Esophagus (tissue), 2 donors: Measurements from ENCODE around the gene SLFN5. TPM values are rescaled to one million over a fixed set of nuclear protein-coding genes. Genes with fewer than 3 reads are reported as not detected.

Experiments used
- H3K27ac ChIP-seq, 2 donors: one replicate each; pipeline ENCODE4 v1.5.1; 2013; ENCODE audit warnings: low read depth in 2 of 2, mild to moderate bottlenecking in 2 of 2, inconsistent platforms in 1 of 2, low read length in 1 of 2, moderate library complexity in 1 of 2
- H3K27me3 ChIP-seq, 2 donors: one replicate each; pipeline ENCODE4 v1.6.1; 2013; ENCODE audit warnings: low read length in 2 of 2, control low read depth in 1 of 2, mild to moderate bottlenecking in 1 of 2; ENCODE audit not compliant: insufficient read depth in 2 of 2, control insufficient read depth in 1 of 2
- H3K36me3 ChIP-seq, 2 donors: one replicate each; pipeline ENCODE4 v1.6.1; 2013; ENCODE audit warnings: low read length in 1 of 2; ENCODE audit not compliant: control insufficient read depth in 2 of 2, insufficient read depth in 2 of 2
- H3K4me1 ChIP-seq, 2 donors: one replicate each; pipeline ENCODE4 v1.6.1; 2013; ENCODE audit warnings: low read length in 1 of 2; ENCODE audit not compliant: control insufficient read depth in 2 of 2, insufficient read depth in 2 of 2
- H3K4me3 ChIP-seq, 2 donors: one replicate each; pipeline ENCODE4 v1.5.1; 2013; ENCODE audit warnings: low read length in 2 of 2, mild to moderate bottlenecking in 2 of 2, low read depth in 1 of 2, moderate library complexity in 1 of 2
- H3K9me3 ChIP-seq, 2 donors: one replicate each; pipeline ENCODE4 v1.6.1; 2013; ENCODE audit warnings: mild to moderate bottlenecking in 2 of 2, low read depth in 1 of 2, low read length in 1 of 2, moderate library complexity in 1 of 2; ENCODE audit not compliant: control insufficient read depth in 2 of 2, insufficient read depth in 1 of 2
- WGBS, 2 donors: extraction: QIAGEN DNeasy Blood & Tissue Kit; methylation state at CpG; one replicate each; pipeline ENCODE4 v1.1.7; 2013; 5-methylcytosine and 5-hydroxymethylcytosine counted together
- polyA plus RNA-seq, 2 donors: library from polyadenylated mRNA; stranded (reverse); fragments of 200-250 nt; gene quantifications; one replicate each; pipeline ENCODE4 v1.2.3, GENCODE V29; 2013
- donor health status: healthy with polysubstance abuse.
- donor health status: Bipolar disorder and iron deficiency.

The SLFN5 gene
- polyA plus RNA-seq, 2 donors = 2.8 to 3.1 TPM

DNA sequence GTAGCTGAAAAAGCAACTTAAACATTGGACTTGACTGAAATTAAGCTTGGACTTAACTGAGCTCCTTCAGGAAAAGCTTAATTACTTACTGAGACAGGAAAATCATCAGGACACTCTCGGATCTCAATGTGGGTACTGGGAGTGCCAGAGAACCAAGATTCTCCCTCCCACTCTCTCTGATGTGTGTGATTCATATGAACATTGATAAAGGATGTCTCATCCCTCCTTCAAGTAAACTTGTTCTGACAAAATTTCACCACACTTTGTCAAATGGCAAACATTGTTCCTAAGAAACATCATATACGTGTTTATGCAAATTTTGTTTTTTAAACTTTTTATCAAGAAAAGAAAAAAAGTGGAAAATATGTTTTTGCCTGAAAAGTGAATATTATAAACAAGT lies 4.1 kb upstream of the SLFN5 start:
- Histone ChIP-seq H3K4me3 (no peak overlapping the region), H3K36me3 (no peaks in the 10 kb centered on the region), H3K27ac (no peak overlapping the region), H3K27me3 (no peaks in the 10 kb centered on the region), H3K4me1 (peaks cover 3 to 5% of the 10 kb centered on the region in 2 donors), H3K9me3 (no peaks in the 10 kb centered on the region)
- 33 to 49% methylated on average over 2 of the region's 2 CpGs for WGBS, 2 donors

DNA sequence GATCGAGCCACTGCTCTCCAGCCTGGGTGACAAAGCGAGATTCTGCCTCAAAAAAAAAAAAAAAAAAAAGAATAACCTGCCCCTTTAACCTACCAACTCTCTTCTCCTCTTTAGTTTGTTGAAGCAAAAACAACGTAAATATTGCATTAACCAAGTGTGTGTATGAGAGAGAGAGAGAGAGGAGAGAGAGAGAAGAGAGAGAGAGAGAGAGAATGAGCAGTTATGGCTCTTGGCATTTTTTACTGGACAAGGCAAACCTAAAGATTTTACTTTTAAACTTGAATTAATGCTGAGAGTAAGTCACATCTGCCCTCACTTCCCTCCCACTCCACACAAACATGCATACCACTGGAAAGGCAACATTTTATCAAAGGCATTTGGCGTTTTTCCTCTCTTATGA lies 3.0 kb upstream of the SLFN5 start:
- H3K27ac ChIP-seq = peak overlapping the region in 1 of 2 donors; percentile 21
- H3K4me3 ChIP-seq = no peak overlapping the region
- H3K27me3 ChIP-seq = no peaks in the 10 kb centered on the region
- no peaks in the 10 kb centered on the region for H3K36me3 ChIP-seq
- peaks cover 3 to 5% of the 10 kb centered on the region in 2 donors for H3K4me1 ChIP-seq
- WGBS, 2 donors = 77 to 85% methylated on average over 4 of the region's 4 CpGs
- H3K9me3 ChIP-seq = no peaks in the 10 kb centered on the region

DNA sequence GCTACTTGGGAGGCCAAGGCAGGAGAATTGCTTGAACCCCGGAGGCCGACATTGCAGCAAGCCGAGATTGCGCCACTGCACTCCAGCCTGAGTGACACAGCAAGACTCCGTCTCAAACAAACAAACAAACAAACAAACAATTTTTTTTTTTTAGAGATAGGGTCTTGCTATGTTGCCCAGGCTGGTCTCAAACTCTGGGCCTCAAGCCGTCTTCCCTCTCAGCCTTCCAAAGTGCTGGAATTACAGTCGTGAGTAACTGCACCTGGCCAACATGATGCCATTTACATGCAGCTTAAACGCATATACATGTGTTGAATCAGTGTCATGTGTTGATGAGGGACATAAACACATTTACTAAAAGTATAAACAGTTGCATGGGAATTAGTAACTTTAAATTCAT lies 2.0 kb upstream of the SLFN5 start:
- H3K36me3 ChIP-seq = no peaks in the 10 kb centered on the region
- no peaks in the 10 kb centered on the region for H3K27me3 ChIP-seq
- H3K4me1 ChIP-seq = peaks cover 3 to 5% of the 10 kb centered on the region in 2 donors
- WGBS, 2 donors = 91 to 93% methylated on average over 8 of the region's 8 CpGs
- no peak overlapping the region for H3K27ac ChIP-seq
- no peak overlapping the region for H3K4me3 ChIP-seq
- H3K9me3 ChIP-seq = no peaks in the 10 kb centered on the region

DNA sequence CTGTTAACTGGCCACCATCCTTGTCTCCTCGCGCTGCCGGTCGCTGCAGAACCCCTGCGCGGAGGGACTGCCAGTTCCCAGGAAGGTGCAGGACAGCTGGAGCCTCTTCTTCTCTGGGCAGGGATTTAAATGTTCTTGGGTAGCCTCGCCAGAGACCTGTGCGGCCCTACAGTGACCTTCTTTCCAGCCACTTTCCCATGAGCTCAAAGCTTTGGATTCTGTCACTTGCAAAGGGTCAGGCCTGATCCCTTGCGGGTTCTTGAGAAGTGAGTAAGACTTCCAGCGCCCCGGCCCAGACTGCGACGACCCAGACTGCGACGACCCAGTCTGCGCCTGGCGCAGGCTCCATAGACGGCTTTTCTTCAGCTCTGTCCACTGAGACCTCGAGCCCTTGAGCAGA lies 1.4 kb upstream of the SLFN5 start:
- 80 to 81% methylated on average over 19 of the region's 19 CpGs for WGBS, 2 donors
- peak overlapping the region; percentile 75 to 94 for H3K4me3 ChIP-seq

DNA sequence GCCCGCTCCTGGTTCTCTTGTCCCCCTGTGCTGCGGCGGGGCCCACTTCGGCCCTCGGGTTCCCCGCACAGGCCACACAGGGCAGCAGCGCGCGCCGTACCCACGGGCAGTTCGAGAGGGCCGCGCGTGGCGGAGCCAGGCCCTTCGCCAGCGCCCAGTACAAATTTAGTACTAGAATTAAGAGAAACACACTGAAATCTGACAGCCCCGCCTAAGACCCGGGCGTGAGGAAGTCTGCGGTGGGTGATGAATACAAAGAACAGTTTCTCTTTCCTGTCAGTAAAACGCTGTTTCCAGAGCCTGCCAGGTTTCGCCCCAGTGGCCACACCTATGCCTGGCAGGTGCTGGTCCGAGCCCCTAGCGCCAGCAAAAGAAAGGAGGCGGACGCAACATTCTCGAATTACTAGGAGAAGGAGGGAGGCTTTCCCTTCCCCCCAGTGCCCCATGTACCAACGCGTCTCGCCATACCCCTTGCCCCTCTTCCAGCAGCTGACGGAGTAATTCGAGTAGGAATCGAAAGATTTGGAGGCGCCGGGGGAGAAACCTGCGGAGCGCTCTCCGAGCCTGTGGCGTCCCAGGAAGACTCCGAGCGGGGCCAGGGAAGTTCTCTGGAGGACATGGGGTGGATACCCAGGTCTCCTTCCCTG lies 591 bp upstream of the SLFN5 start:
- WGBS, 2 donors = 1 to 2% methylated on average over 43 of the region's 43 CpGs
- peaks cover 3 to 5% of the 10 kb centered on the region in 2 donors for H3K4me1 ChIP-seq

More for the DNA sequence above, 1.4 kb upstream of the SLFN5 start:
- H3K36me3 ChIP-seq = no peaks in the 10 kb centered on the region
- H3K4me1 ChIP-seq = peaks cover 3 to 5% of the 10 kb centered on the region in 2 donors
- H3K9me3 ChIP-seq = no peaks in the 10 kb centered on the region
- no peaks in the 10 kb centered on the region for H3K27me3 ChIP-seq
- peak overlapping the region; percentile 15 to 98 for H3K27ac ChIP-seq

DNA sequence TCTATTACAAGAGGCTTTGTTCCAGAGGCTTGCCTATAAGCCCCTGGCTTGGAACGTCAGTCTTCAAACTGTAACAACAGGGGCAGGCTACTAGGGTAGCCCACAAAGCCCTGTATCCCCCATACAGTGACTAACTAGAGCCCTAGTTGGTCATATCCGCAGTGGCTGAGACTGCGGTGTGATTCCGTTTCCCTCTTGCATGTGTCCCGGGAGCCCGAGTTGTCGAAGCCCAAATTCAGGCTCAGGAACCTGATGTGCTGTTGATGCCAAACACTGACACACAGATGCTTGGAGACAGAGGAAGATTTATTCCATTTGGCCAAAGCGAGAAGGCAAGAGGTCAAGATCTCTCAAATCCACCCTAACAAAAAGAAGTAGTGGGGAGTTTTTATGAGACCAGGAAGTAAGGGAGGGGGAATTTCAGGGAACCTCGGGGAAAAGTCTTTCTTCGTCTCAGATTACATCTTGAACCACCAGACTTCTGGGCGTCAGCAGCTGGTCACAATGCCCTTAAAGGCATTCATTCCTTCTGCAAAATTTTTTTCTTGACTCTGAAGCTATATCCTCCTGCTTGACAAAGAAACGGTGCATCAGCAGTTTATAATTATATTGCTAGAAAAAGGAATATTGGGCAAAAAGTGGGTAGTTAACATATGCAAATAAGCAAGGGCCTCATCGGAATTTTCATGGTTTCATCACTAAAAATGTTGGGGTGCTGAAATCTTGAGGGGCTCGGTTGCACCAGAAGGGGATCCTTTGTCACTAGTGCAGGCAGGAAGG lies 879 bp downstream of the SLFN5 start:
- H3K4me1 ChIP-seq = peaks cover 3 to 5% of the 10 kb centered on the region in 2 donors
- H3K36me3 ChIP-seq = no peaks in the 10 kb centered on the region
- H3K4me3 ChIP-seq = peak overlapping the region; percentile 75 to 94
- no peaks in the 10 kb centered on the region for H3K9me3 ChIP-seq
- H3K27ac ChIP-seq = peak overlapping the region; percentile 98 to 100
- H3K27me3 ChIP-seq = no peaks in the 10 kb centered on the region
- WGBS, 2 donors = 2 to 7% methylated on average over 14 of the region's 14 CpGs

More for the DNA sequence above, 591 bp upstream of the SLFN5 start:
- H3K27me3 ChIP-seq = no peaks in the 10 kb centered on the region
- H3K9me3 ChIP-seq = no peaks in the 10 kb centered on the region
- no peaks in the 10 kb centered on the region for H3K36me3 ChIP-seq
- peak overlapping the region; percentile 75 to 94 for H3K4me3 ChIP-seq
- peak overlapping the region; percentile 98 to 100 for H3K27ac ChIP-seq

DNA sequence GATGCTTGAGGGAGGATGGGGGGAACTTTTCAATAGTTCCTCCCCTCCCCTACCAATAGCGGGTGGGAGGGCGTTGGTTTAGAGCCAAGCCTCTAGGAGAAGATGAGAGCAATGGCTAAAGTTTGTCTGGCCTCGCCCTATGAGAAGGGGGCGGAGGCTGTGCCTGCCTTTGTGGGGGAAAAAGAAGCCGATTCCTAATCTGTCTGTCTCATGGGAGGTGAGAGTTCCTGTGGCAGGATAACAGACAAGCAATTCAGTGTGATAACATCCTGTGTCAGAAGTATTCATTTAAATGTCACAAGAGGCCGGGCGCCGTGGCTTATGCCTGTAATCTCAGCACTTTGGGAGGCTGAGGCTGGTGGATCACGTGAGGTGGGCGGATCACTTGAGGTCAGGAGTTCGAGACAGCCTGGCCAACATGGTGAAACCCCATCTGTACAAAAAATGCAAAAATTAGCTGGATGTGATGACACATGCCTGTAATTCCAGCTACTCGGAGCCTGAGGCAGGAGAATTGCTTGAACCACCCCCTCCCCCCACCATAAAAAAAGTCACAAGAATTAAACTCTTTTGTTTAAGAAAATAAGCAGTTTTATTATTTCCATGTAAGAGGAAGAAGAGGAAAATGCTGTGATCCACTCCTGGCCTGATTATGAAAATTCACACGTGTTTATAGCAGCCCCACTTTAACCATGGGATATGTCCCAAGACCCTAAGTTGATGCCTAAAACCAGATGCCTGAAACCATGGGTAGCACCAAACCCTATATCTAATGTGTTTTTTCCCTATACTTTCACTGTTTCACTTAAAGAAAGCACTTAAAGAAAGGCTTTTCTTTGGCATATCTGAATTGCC lies 1.7 kb downstream of the SLFN5 start:
- Histone ChIP-seq H3K4me3 (peak overlapping the region; percentile 7 to 94), H3K27ac (peak overlapping the region; percentile 71 to 98), H3K9me3 (no peaks in the 10 kb centered on the region), H3K27me3 (no peaks in the 10 kb centered on the region), H3K36me3 (no peaks in the 10 kb centered on the region), H3K4me1 (peaks cover 3 to 5% of the 10 kb centered on the region in 2 donors)
- 11 to 27% methylated on average over 13 of the region's 13 CpGs for WGBS, 2 donors

DNA sequence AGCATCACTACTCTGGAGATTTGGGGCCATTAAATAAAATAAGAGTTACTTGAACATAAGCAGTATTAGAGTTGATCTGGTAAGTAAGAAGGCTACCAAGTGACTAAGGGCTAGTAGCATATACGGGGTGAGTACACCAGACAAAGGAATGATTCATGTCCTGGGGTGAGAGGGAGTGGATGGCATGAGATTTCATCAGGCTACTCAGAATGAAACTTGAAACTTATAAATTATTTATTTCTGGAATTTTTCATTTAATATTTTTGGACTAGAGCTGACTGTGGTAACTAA lies 2.3 kb downstream of the SLFN5 start:
- Histone ChIP-seq H3K4me1 (peaks cover 3 to 5% of the 10 kb centered on the region in 2 donors), H3K4me3 (no peak overlapping the region), H3K36me3 (no peaks in the 10 kb centered on the region), H3K27me3 (no peaks in the 10 kb centered on the region), H3K27ac (no peak overlapping the region), H3K9me3 (no peaks in the 10 kb centered on the region)
- 22 to 35% methylated on average over 1 of the region's 1 CpG for WGBS, 2 donors

DNA sequence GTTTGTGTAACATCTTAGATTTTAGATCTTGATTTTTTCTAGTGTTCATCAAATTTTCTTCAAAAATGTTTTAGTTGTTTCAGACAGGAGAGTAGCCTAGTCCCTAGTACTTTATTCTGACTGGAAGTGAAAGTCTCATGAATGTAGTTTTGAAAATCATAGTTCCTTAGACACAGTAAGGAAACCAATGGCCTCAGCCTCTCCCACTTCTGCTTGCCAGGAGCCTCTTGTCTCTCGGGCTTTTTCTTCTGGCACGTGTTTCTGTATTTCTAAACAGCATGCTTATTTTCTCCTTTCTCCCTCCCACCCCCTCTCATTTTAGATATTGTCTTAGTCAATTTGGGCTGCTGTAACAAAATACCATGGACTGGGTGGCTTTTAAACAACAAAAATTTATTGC lies 9.8 kb downstream of the SLFN5 start:
- Histone ChIP-seq H3K27ac (no peak overlapping the region), H3K36me3 (no peaks in the 10 kb centered on the region), H3K4me3 (no peak overlapping the region), H3K9me3 (no peaks in the 10 kb centered on the region), H3K27me3 (no peaks in the 10 kb centered on the region), H3K4me1 (peaks cover 0 to 7% of the 10 kb centered on the region in 2 donors)
- 25 to 39% methylated on average over 2 of the region's 2 CpGs for WGBS, 2 donors
